ENCODE measurements around the gene TDRD9.

Gene TDRD9

GRCh38 chr14:103995876-103996275 is 67.6 kb downstream of the TDRD9 start:
- no peak for DNase-seq

GRCh38 chr14:103997391-103997790 is 69.1 kb downstream of the TDRD9 start:
- no peak for DNase-seq

GRCh38 chr14:103998027-103998426 is 69.8 kb downstream of the TDRD9 start:
- no peak for DNase-seq

- no peak for DNase-seq
Observed at GRCh38 chr14:103999795-104000440, 71.7 kb downstream of the TDRD9 start.

- peak; percentile 5 for DNase-seq
Observed at GRCh38 chr14:104001003-104001402, 72.7 kb downstream of the TDRD9 start.

- no peak for DNase-seq
Observed at GRCh38 chr14:104003616-104004015, 75.4 kb downstream of the TDRD9 start.

- no peak for DNase-seq
Observed at GRCh38 chr14:104004849-104005248, 76.6 kb downstream of the TDRD9 start.

GRCh38 chr14:104005489-104005888 is 77.2 kb downstream of the TDRD9 start:
- no peak for DNase-seq

- no peak for DNase-seq
Observed at GRCh38 chr14:104007121-104007520, 78.9 kb downstream of the TDRD9 start.

- DNase-seq = no peak
Observed at GRCh38 chr14:104009297-104009696, 81.0 kb downstream of the TDRD9 start.

- no peak for DNase-seq
Observed at GRCh38 chr14:104011824-104012517, 83.7 kb downstream of the TDRD9 start.

- no peak for DNase-seq
Observed at GRCh38 chr14:104014764-104015163, 86.5 kb downstream of the TDRD9 start.

GRCh38 chr14:104016873-104017650 is 88.8 kb downstream of the TDRD9 start:
- DNase-seq = peak; percentile 58

GRCh38 chr14:104019029-104019428 is 90.8 kb downstream of the TDRD9 start:
- no peak for DNase-seq

- DNase-seq = no peak
Observed at GRCh38 chr14:104019806-104020205, 91.5 kb downstream of the TDRD9 start.

- DNase-seq = no peak
Observed at GRCh38 chr14:104020471-104020870, 92.2 kb downstream of the TDRD9 start.

GRCh38 chr14:104023325-104024055 is 95.2 kb downstream of the TDRD9 start:
- DNase-seq = no peak

GRCh38 chr14:104025534-104025933 is 97.3 kb downstream of the TDRD9 start:
- no peak for DNase-seq

- no peak for DNase-seq
Observed at GRCh38 chr14:104026024-104026423, 97.8 kb downstream of the TDRD9 start.

GRCh38 chr14:104030958-104031357 is 102.7 kb downstream of the TDRD9 start:
- no peak for DNase-seq

- no peak for DNase-seq
Observed at GRCh38 chr14:104031384-104031783, 103.1 kb downstream of the TDRD9 start.

- no peak for DNase-seq
Observed at GRCh38 chr14:104034976-104035699, 106.9 kb downstream of the TDRD9 start.

GRCh38 chr14:104036212-104036611 is 108.0 kb downstream of the TDRD9 start:
- no peak for DNase-seq
